Breast epithelium (tissue), 4 donors: ENCODE data around the gene B3GAT2. TPM values are rescaled to one million over a fixed set of nuclear protein-coding genes. Genes with fewer than 3 reads are reported as not detected.

Source experiments
- DNase-seq, 2 donors: peaks; one replicate each; pipeline ENCODE4 v3.0.0-alpha.2; 2019; ENCODE audit warnings: low spot score in 2 of 2
- H3K27ac ChIP-seq, 2 donors: fragments of 200-600 bp; sonication (generic) in 1 of 2; one replicate each; pipeline ENCODE4 v1.5.1; 2016 to 2019; ENCODE audit warnings: mild to moderate bottlenecking in 1 of 2
- H3K27me3 ChIP-seq, 2 donors: fragments of 200-600 bp; sonication (generic) in 1 of 2; one replicate each; pipeline versions ENCODE4 v1.5.1 to v1.6.0; 2017 to 2019; ENCODE audit warnings: control low read depth in 1 of 2, mild to moderate bottlenecking in 1 of 2
- H3K36me3 ChIP-seq: fragments of 200-600 bp; one replicate; pipeline ENCODE4 v1.5.1; 2019
- H3K4me1 ChIP-seq, 2 donors: fragments of 200-600 bp; sonication (generic); one replicate each; pipeline ENCODE4 v1.5.1; 2016 to 2019; ENCODE audit warnings: control low read depth in 1 of 2
- H3K4me3 ChIP-seq, 3 donors: fragments of 200-600 bp; sonication (generic); 1 replicate in 2 of 3; 2 replicates in 1 of 3; pipeline ENCODE4 v1.5.1; 2016 to 2019; ENCODE audit warnings: mild to moderate bottlenecking in 3 of 3, moderate library complexity in 2 of 3
- H3K9me3 ChIP-seq, 2 donors: fragments of 200-600 bp; sonication (generic) in 1 of 2; one replicate each; pipeline ENCODE4 v1.5.1; 2016 to 2019; ENCODE audit warnings: control low read depth in 1 of 2
- CTCF ChIP-seq, 3 donors: fragments of 450-650 bp; IDR thresholded peaks; one replicate each; pipeline ENCODE4 v1.5.1; 2016 to 2017; ENCODE audit warnings: antibody characterized with exemption in 3 of 3, mild to moderate bottlenecking in 3 of 3, moderate library complexity in 3 of 3
- POLR2A ChIP-seq: fragments of 450-650 bp; IDR thresholded peaks from one replicate; pipeline ENCODE4 v1.6.1; 2016; ENCODE audit warnings: antibody characterized with exemption, mild to moderate bottlenecking, moderate library complexity
- POLR2AphosphoS5 ChIP-seq, 3 donors: sonication (generic); formaldehyde crosslinking; IDR thresholded peaks; one replicate each; pipeline ENCODE4 v1.6.1; 2017; ENCODE audit warnings: antibody characterized with exemption in 3 of 3
- intact Hi-C: fragments of 100-400 bp; cut with DNase I; formaldehyde crosslinking; loops from one replicate; pipeline ENCODE4 v1.15.1; 2023; ENCODE audit warnings: low total_unique reads
- total RNA-seq, 3 donors: library from RNA; depleted of rRNA; stranded (reverse); fragments of >200 nt; gene quantifications; one replicate each; pipeline ENCODE4 v1.1.0, GENCODE V29; 2016

The B3GAT2 gene
- total RNA-seq, 3 donors from 2014 or later, result under 0.01 to 0.29 TPM; not detected in 1

GRCh38 chr6:70839286-70840266 lies 117.3 kb downstream of the B3GAT2 start:
- intact Hi-C loops, result no loop called here
- H3K27ac ChIP-seq, result no peak overlapping the region
- H3K36me3 ChIP-seq, result no peaks in the 10 kb centered on the region
- no peak for DNase-seq
- no peaks in the 10 kb centered on the region for H3K4me1 ChIP-seq
- TF ChIP-seq POLR2A (no peak), POLR2AphosphoS5 (IDR thresholded peaks at IDR 0.05) (no peak), CTCF (IDR thresholded peaks at IDR 0.05) (no peak)
- H3K9me3 ChIP-seq, result no peaks in the 10 kb centered on the region
- H3K27me3 ChIP-seq, result no peaks in the 10 kb centered on the region
- no peak overlapping the region for H3K4me3 ChIP-seq

GRCh38 chr6:70838907-70839285 lies 118.0 kb downstream of the B3GAT2 start:
- no peaks in the 10 kb centered on the region for H3K4me1 ChIP-seq
- H3K4me3 ChIP-seq, result no peak overlapping the region
- no peak for DNase-seq
- intact Hi-C loops, result no loop called here
- H3K27me3 ChIP-seq, result no peaks in the 10 kb centered on the region
- TF ChIP-seq POLR2A (no peak), POLR2AphosphoS5 (IDR thresholded peaks at IDR 0.05) (no peak), CTCF (IDR thresholded peaks at IDR 0.05) (no peak)
- H3K27ac ChIP-seq, result no peak overlapping the region
- H3K36me3 ChIP-seq, result no peaks in the 10 kb centered on the region
- H3K9me3 ChIP-seq, result no peaks in the 10 kb centered on the region

- H3K4me1 ChIP-seq, result no peaks in the 10 kb centered on the region
- no peaks in the 10 kb centered on the region for H3K36me3 ChIP-seq
- H3K27me3 ChIP-seq, result no peaks in the 10 kb centered on the region
- H3K4me3 ChIP-seq, result no peak overlapping the region
- TF ChIP-seq CTCF (IDR thresholded peaks at IDR 0.05), result no peak
- no peak for TF ChIP-seq POLR2AphosphoS5 (IDR thresholded peaks at IDR 0.05)
- no peak for TF ChIP-seq POLR2A
- H3K9me3 ChIP-seq, result no peaks in the 10 kb centered on the region
- intact Hi-C loops, result no loop called here
- DNase-seq, result no peak
- no peak overlapping the region for H3K27ac ChIP-seq
Measured at GRCh38 chr6:70834520-70834919, 122.3 kb downstream of the B3GAT2 start.

GRCh38 chr6:70831427-70831826 lies 125.4 kb downstream of the B3GAT2 start:
- Histone ChIP-seq H3K4me1 (no peaks in the 10 kb centered on the region), H3K27me3 (no peaks in the 10 kb centered on the region), H3K4me3 (no peak overlapping the region), H3K9me3 (no peaks in the 10 kb centered on the region), H3K27ac (no peak overlapping the region), H3K36me3 (no peaks in the 10 kb centered on the region)
- DNase-seq, result no peak
- no peak for TF ChIP-seq POLR2AphosphoS5 (IDR thresholded peaks at IDR 0.05)
- TF ChIP-seq POLR2A, result no peak
- no peak for TF ChIP-seq CTCF (IDR thresholded peaks at IDR 0.05)
- intact Hi-C loops, result no loop called here

- H3K4me3 ChIP-seq, result no peak overlapping the region
- no peak overlapping the region for H3K27ac ChIP-seq
- no peak for TF ChIP-seq CTCF (IDR thresholded peaks at IDR 0.05)
- no peak for TF ChIP-seq POLR2A
- TF ChIP-seq POLR2AphosphoS5 (IDR thresholded peaks at IDR 0.05), result no peak
- no peaks in the 10 kb centered on the region for H3K4me1 ChIP-seq
- H3K9me3 ChIP-seq, result peaks cover 0 to 8% of the 10 kb centered on the region in 2 donors
- no peaks in the 10 kb centered on the region for H3K36me3 ChIP-seq
- intact Hi-C loops, result no loop called here
- H3K27me3 ChIP-seq, result no peaks in the 10 kb centered on the region
- DNase-seq, result no peak
Measured at GRCh38 chr6:70823651-70824050, 133.2 kb downstream of the B3GAT2 start.
